Liver (tissue), 9 donors: ENCODE results near the gene RGS2. TPM values are rescaled to one million over a fixed set of nuclear protein-coding genes. Genes with fewer than 3 reads are reported as not detected.

Source experiments
- DNase-seq: peaks from one replicate; pipeline ENCODE4 v3.0.0-alpha.2; 2017; ENCODE audit warnings: low spot score
- H3K27ac ChIP-seq, 2 donors: one replicate each; pipeline ENCODE4 v1.7.0; 2013; ENCODE audit warnings: inconsistent platforms in 2 of 2, low read length in 2 of 2, control low read depth in 1 of 2, low read depth in 1 of 2, mild to moderate bottlenecking in 1 of 2
- H3K27me3 ChIP-seq, 4 donors: one replicate each; pipeline versions ENCODE4 v1.6.1 to v1.7.0; 2013; ENCODE audit warnings: low read length in 3 of 4, inconsistent platforms in 1 of 4, mild to moderate bottlenecking in 1 of 4, moderate library complexity in 1 of 4; ENCODE audit not compliant: control insufficient read depth in 4 of 4, insufficient read depth in 4 of 4
- H3K36me3 ChIP-seq, 4 donors: one replicate each; pipeline versions ENCODE4 v1.6.1 to v1.7.0; 2013; ENCODE audit warnings: low read length in 3 of 4, mild to moderate bottlenecking in 3 of 4, low read depth in 1 of 4, moderate library complexity in 1 of 4; ENCODE audit not compliant: control insufficient read depth in 4 of 4, insufficient read depth in 3 of 4
- H3K4me1 ChIP-seq, 4 donors: one replicate each; pipeline versions ENCODE4 v1.6.1 to v1.7.0; 2013; ENCODE audit warnings: low read length in 3 of 4, mild to moderate bottlenecking in 3 of 4, moderate library complexity in 1 of 4; ENCODE audit not compliant: control insufficient read depth in 4 of 4, insufficient read depth in 4 of 4
- H3K4me3 ChIP-seq, 3 donors: one replicate each; pipeline versions ENCODE4 v1.6.1 to v1.7.0; 2013; ENCODE audit warnings: low read length in 3 of 3, control low read depth in 1 of 3, low read depth in 1 of 3, mild to moderate bottlenecking in 1 of 3
- H3K9ac ChIP-seq, 2 donors: one replicate each; pipeline ENCODE4 v1.7.0; 2013; ENCODE audit warnings: low read length in 2 of 2, mild to moderate bottlenecking in 2 of 2, moderate library complexity in 2 of 2, control low read depth in 1 of 2, low read depth in 1 of 2
- H3K9me3 ChIP-seq, 4 donors: one replicate each; pipeline versions ENCODE4 v1.6.1 to v1.7.0; 2013; ENCODE audit warnings: low read length in 3 of 4; ENCODE audit not compliant: control insufficient read depth in 4 of 4
- ATF3 ChIP-seq: IDR thresholded peaks from 2 replicates; pipeline ENCODE4 v1.6.1; 2016; ENCODE audit warnings: antibody characterized with exemption
- FOXA1 ChIP-seq: IDR thresholded peaks from 2 replicates; pipeline ENCODE4 v1.6.1; 2016; ENCODE audit warnings: antibody characterized with exemption
- FOXA2 ChIP-seq: IDR thresholded peaks from 2 replicates; pipeline ENCODE4 v1.6.1; 2016; ENCODE audit warnings: antibody characterized with exemption
- GABPA ChIP-seq, 2 donors: IDR thresholded peaks in 1 of 2; conservative IDR thresholded peaks in 1 of 2; 2 replicates each; pipeline ENCODE4 v1.6.1; 2016; ENCODE audit warnings: antibody characterized with exemption in 2 of 2, mild to moderate bottlenecking in 1 of 2, moderate library complexity in 1 of 2
- HNF4A ChIP-seq, 2 donors: conservative IDR thresholded peaks; 2 replicates each; pipeline ENCODE4 v1.6.1; 2016; ENCODE audit warnings: antibody characterized with exemption in 2 of 2, mild to moderate bottlenecking in 2 of 2
- HNF4G ChIP-seq: IDR thresholded peaks from 2 replicates; pipeline ENCODE4 v1.6.1; 2016; ENCODE audit warnings: antibody characterized with exemption
- JUND ChIP-seq, 2 donors: IDR thresholded peaks; 2 replicates each; pipeline ENCODE4 v1.6.1; 2016; ENCODE audit warnings: antibody characterized with exemption in 2 of 2
- MAX ChIP-seq: IDR thresholded peaks from 2 replicates; pipeline ENCODE4 v1.6.1; 2016; ENCODE audit warnings: antibody characterized with exemption
- RAD21 ChIP-seq, 2 donors: IDR thresholded peaks; 2 replicates each; pipeline ENCODE4 v1.6.1; 2016; ENCODE audit warnings: antibody characterized with exemption in 2 of 2, mild to moderate bottlenecking in 2 of 2
- RXRA ChIP-seq, 2 donors: IDR thresholded peaks; 2 replicates each; pipeline ENCODE4 v1.6.1; 2017 to 2018; ENCODE audit warnings: antibody characterized with exemption in 2 of 2, mild to moderate bottlenecking in 1 of 2
- TAF1 ChIP-seq: conservative IDR thresholded peaks from 2 replicates; pipeline ENCODE4 v1.6.1; 2016; ENCODE audit warnings: antibody characterized with exemption, mild to moderate bottlenecking
- YY1 ChIP-seq: IDR thresholded peaks from 2 replicates; pipeline ENCODE4 v1.6.1; 2016; ENCODE audit warnings: antibody characterized with exemption, mild to moderate bottlenecking
- ZBTB33 ChIP-seq: IDR thresholded peaks from 2 replicates; pipeline ENCODE4 v1.6.1; 2016; ENCODE audit warnings: antibody characterized with exemption
- WGBS: extraction: QIAGEN DNeasy Blood & Tissue Kit; methylation state at CpG from one replicate; pipeline ENCODE4 v1.1.7; 2013; 5-methylcytosine and 5-hydroxymethylcytosine counted together
- polyA plus RNA-seq, 2 donors: library from polyadenylated mRNA; stranded (reverse) in 1 of 2; unstranded in 1 of 2; fragments of 200-250 nt in 1 of 2; fragments of >200 nt in 1 of 2; fragmentation: Nextera tagmentation in 1 of 2; extraction: Ambion mirVana in 1 of 2; gene quantifications; one replicate each; pipeline versions ENCODE4 v1.2.1 to v1.2.3, GENCODE V29; 2013 to 2015
- total RNA-seq, 2 donors: library from RNA; depleted of rRNA; stranded (reverse); fragments of >200 nt; gene quantifications; one replicate each; pipeline ENCODE4 v1.2.3, GENCODE V29; 2014
- TF ChIP-seq, protein P1 (sequence below): fragments of 150-350 bp; IDR thresholded peaks from 2 replicates; pipeline ENCODE4 v1.5.1; 2017; ENCODE audit warnings: improper control_type of control experiment, low read depth, low read length; ENCODE audit not compliant: missing input control
- TF ChIP-seq, protein P2 (sequence below): IDR thresholded peaks from 2 replicates; pipeline ENCODE4 v1.6.1; 2016; ENCODE audit warnings: antibody characterized with exemption, mild to moderate bottlenecking
- donor health status: healthy.
- donor health status: healthy.
- donor health status: healthy.
- donor health status: healthy.
- donor health status: healthy.

Gene RGS2
- total and polyA plus RNA-seq, 4 donors = 2.6 to 10.0 (median 4.4) TPM

DNA sequence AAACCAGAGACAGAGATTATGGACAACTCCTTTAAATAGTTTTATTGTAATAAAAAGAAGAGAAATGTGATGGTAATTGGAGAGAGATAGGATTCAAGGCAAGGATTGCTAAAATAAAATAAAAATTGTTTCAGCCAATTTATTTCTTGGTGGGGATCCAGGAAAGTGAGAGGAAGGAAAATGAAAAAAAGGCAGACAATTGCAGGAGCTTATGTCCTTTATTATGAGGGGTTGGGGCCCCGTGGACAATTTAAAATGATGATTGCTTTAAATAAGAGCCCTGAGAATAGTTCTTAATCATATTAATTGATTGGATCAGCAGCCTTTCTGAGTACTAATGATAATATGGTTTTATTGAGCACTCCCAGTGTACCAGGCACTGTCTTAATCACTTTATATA is 40.2 kb downstream of the RGS2 start:
- TF ChIP-seq TAF1 = no peak
- no peak for TF ChIP-seq ZBTB33
- TF ChIP-seq, protein P1, sequence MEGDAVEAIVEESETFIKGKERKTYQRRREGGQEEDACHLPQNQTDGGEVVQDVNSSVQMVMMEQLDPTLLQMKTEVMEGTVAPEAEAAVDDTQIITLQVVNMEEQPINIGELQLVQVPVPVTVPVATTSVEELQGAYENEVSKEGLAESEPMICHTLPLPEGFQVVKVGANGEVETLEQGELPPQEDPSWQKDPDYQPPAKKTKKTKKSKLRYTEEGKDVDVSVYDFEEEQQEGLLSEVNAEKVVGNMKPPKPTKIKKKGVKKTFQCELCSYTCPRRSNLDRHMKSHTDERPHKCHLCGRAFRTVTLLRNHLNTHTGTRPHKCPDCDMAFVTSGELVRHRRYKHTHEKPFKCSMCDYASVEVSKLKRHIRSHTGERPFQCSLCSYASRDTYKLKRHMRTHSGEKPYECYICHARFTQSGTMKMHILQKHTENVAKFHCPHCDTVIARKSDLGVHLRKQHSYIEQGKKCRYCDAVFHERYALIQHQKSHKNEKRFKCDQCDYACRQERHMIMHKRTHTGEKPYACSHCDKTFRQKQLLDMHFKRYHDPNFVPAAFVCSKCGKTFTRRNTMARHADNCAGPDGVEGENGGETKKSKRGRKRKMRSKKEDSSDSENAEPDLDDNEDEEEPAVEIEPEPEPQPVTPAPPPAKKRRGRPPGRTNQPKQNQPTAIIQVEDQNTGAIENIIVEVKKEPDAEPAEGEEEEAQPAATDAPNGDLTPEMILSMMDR = no peak
- TF ChIP-seq, protein P2, sequence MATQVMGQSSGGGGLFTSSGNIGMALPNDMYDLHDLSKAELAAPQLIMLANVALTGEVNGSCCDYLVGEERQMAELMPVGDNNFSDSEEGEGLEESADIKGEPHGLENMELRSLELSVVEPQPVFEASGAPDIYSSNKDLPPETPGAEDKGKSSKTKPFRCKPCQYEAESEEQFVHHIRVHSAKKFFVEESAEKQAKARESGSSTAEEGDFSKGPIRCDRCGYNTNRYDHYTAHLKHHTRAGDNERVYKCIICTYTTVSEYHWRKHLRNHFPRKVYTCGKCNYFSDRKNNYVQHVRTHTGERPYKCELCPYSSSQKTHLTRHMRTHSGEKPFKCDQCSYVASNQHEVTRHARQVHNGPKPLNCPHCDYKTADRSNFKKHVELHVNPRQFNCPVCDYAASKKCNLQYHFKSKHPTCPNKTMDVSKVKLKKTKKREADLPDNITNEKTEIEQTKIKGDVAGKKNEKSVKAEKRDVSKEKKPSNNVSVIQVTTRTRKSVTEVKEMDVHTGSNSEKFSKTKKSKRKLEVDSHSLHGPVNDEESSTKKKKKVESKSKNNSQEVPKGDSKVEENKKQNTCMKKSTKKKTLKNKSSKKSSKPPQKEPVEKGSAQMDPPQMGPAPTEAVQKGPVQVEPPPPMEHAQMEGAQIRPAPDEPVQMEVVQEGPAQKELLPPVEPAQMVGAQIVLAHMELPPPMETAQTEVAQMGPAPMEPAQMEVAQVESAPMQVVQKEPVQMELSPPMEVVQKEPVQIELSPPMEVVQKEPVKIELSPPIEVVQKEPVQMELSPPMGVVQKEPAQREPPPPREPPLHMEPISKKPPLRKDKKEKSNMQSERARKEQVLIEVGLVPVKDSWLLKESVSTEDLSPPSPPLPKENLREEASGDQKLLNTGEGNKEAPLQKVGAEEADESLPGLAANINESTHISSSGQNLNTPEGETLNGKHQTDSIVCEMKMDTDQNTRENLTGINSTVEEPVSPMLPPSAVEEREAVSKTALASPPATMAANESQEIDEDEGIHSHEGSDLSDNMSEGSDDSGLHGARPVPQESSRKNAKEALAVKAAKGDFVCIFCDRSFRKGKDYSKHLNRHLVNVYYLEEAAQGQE = no peak
- TF ChIP-seq GABPA (IDR thresholded peaks at IDR 0.05 in 1 of 2, conservative IDR thresholded peaks at IDR 0.05 in 1 of 2) = no peak
- no peak for TF ChIP-seq RXRA (IDR thresholded peaks at IDR 0.05)
- TF ChIP-seq YY1 = no peak
- no peak for TF ChIP-seq ATF3
- TF ChIP-seq FOXA1 = no peak
- TF ChIP-seq RAD21 (IDR thresholded peaks at IDR 0.05) = no peak
- no peak for TF ChIP-seq JUND (IDR thresholded peaks at IDR 0.05)
- TF ChIP-seq FOXA2 = no peak
- TF ChIP-seq MAX = no peak
- H3K9me3 ChIP-seq = no peaks in the 10 kb centered on the region
- H3K4me1 ChIP-seq = no peaks in the 10 kb centered on the region
- no peaks in the 10 kb centered on the region for H3K27me3 ChIP-seq
- H3K27ac ChIP-seq = no peak overlapping the region
- no peaks in the 10 kb centered on the region for H3K36me3 ChIP-seq
- DNase-seq = no peak
- no peak overlapping the region for H3K4me3 ChIP-seq
- H3K9ac ChIP-seq = no peak overlapping the region
- 52% methylated on average over 1 of the region's 1 CpG for WGBS

- H3K27me3 ChIP-seq = no peaks in the 10 kb centered on the region
- no peak overlapping the region for H3K9ac ChIP-seq
- 84% methylated on average over 3 of the region's 3 CpGs for WGBS
- H3K4me1 ChIP-seq = no peaks in the 10 kb centered on the region
- H3K9me3 ChIP-seq = no peaks in the 10 kb centered on the region
- DNase-seq = no peak
- H3K36me3 ChIP-seq = no peaks in the 10 kb centered on the region
- H3K27ac ChIP-seq = no peak overlapping the region
- H3K4me3 ChIP-seq = no peak overlapping the region
- TF ChIP-seq TAF1 (no peak), RAD21 (IDR thresholded peaks at IDR 0.05) (no peak), ATF3 (no peak), HNF4G (no peak), HNF4A (conservative IDR thresholded peaks at IDR 0.05) (no peak), ZBTB33 (no peak), GABPA (IDR thresholded peaks at IDR 0.05 in 1 of 2, conservative IDR thresholded peaks at IDR 0.05 in 1 of 2) (no peak)
- TF ChIP-seq, protein P2 = no peak
- TF ChIP-seq, protein P1 = no peak
Measured at GRCh38 chr1:192849442-192849841, 40.6 kb downstream of the RGS2 start.
